Gastrocnemius medialis (tissue), 4 donors: ENCODE results near the gene CDC34.

ENCODE experiments used
- CTCF ChIP-seq, 5 experiments: fragments of 450-650 bp in 3 of 5; fragments of 200-600 bp in 2 of 5; sonication (generic) in 2 of 5; IDR thresholded peaks in 4 of 5; conservative IDR thresholded peaks in 1 of 5; 1 replicate in 4 of 5; 2 replicates in 1 of 5; pipeline ENCODE4 v1.5.1; 2016 to 2019; ENCODE audit warnings: antibody characterized with exemption in 5 of 5, mild to moderate bottlenecking in 3 of 5, moderate library complexity in 3 of 5
- POLR2A ChIP-seq, 2 donors: fragments of 450-650 bp; IDR thresholded peaks; one replicate each; pipeline ENCODE4 v1.6.1; 2017; ENCODE audit warnings: antibody characterized with exemption in 2 of 2, mild to moderate bottlenecking in 2 of 2, moderate library complexity in 2 of 2

GRCh38 chr19:542173-542866, 10.8 kb downstream of the CDC34 start:
- no peak for TF ChIP-seq CTCF (IDR thresholded peaks at IDR 0.05 in 4 of 5, conservative IDR thresholded peaks at IDR 0.05 in 1 of 5)
- no peak for TF ChIP-seq POLR2A (IDR thresholded peaks at IDR 0.05)
